D721Med (cell line): Measurements from ENCODE around the gene MED7.

Experiments
- DNase-seq: peaks from one replicate; pipeline ENCODE4 v3.0.0; 2011; ENCODE audit warnings: low spot score; ENCODE audit not compliant: insufficient read length
- FAIRE-seq: peaks from 2 replicates; lab custom pipeline; 2011; peaks lifted over from hg19 to GRCh38; lab: Jason Lieb, UNC
- TF ChIP-seq, protein P1 (sequence below): IDR thresholded peaks from 2 replicates; pipeline ENCODE4 v1.5.1; 2012; ENCODE audit warnings: mild to moderate bottlenecking, control low read depth; ENCODE audit not compliant: insufficient read depth; ENCODE audit errors: missing control alignments

MED7 gene

DNA sequence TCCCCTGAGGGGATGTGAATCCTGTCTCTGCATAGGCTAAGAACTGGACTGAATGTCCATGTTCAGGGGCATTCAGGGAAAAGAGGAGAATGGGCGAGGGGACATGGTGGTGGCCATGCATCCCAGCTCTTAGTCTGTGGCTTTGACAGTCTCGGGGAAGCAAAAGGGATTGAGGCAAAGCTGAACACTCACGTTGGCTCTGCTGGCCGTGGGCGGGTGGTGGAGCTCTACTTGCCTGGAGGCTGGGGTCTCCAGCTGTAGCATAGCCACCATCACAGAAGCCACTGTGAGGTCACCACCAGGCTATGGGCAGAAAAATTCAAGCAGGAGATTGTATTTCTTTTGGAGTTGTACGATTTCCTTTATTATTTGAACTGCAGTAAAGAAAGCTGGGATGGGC, 19.3 kb upstream of the MED7 start:
- FAIRE-seq, result no peak
- DNase-seq, result no peak
- TF ChIP-seq, protein P1, sequence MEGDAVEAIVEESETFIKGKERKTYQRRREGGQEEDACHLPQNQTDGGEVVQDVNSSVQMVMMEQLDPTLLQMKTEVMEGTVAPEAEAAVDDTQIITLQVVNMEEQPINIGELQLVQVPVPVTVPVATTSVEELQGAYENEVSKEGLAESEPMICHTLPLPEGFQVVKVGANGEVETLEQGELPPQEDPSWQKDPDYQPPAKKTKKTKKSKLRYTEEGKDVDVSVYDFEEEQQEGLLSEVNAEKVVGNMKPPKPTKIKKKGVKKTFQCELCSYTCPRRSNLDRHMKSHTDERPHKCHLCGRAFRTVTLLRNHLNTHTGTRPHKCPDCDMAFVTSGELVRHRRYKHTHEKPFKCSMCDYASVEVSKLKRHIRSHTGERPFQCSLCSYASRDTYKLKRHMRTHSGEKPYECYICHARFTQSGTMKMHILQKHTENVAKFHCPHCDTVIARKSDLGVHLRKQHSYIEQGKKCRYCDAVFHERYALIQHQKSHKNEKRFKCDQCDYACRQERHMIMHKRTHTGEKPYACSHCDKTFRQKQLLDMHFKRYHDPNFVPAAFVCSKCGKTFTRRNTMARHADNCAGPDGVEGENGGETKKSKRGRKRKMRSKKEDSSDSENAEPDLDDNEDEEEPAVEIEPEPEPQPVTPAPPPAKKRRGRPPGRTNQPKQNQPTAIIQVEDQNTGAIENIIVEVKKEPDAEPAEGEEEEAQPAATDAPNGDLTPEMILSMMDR, result no peak

DNA sequence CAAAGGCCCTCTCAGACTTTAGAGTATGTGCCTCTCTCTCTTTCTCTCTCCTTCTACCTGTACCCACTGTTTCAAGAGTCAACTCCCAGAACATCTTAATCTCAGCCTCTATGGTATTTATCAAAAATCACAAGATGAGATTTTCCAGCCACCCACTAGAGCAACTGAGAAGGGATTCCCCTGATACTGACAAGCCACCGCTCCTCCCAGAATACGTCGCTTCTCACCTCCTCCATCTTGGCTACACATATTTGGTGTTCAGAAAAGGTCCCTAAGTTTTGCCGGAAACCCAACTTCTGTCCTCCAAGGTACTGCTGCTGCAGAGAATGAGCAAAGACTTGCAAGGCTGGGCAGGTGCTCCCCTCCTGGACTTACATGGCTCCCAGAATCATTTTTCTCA, 17.3 kb upstream of the MED7 start:
- no peak for DNase-seq
- TF ChIP-seq, protein P1, result no peak
- no peak for FAIRE-seq

DNA sequence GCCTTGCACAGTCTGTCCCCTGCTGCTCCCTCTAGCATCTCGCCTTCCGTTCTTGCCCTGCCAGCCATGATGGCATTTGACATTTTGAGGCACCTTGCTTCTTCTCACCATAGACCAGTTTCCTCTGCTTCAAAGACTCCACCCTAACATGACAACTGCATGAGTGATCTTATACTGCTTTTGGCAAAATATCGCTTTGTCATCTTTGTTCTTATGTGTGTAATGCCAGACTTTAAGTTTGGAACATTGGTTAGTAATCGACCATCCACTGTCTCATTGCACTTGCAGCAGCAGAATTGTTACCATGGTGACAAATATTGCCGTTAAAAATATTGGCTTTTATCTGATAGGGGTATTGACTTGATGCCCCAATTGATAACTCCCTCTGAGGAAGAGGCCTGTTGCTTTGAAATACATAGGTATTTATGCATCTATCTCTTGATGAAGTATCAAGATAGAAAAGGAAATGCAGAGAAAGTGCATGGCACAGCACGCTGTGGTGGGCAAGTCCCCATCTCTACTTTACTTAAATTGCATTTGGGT, 16.6 kb upstream of the MED7 start:
- TF ChIP-seq, protein P1, result no peak
- FAIRE-seq, result no peak
- no peak for DNase-seq

DNA sequence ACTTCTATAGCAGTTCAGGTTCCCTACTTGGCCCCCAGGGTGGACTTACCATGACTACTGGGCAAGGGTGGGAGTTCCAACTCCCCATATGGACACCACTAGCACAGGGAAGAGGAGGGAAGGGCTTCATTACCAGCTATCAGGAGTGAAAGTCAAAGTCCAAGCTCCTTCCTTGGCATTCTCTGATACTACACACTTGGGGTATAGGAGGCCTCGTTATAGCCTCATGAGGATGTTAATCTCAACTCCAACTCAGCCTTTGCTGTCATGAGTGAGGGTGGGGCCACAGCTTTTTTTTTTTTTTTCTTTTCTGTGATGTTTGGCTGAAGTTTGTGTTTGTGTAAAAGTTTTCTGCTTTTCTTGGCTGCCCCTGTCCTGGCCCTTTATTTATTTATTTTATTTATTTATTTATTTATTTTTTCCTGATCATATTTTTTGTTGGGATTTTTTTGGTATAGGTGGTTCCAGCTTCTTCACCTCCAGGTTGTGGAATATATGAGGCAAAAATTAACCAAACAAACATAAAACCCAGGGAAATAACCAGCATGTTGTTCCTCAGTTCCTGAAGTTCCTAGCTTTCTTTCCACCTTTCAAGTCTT, 14.7 kb upstream of the MED7 start:
- FAIRE-seq (no peak), DNase-seq (no peak)
- TF ChIP-seq, protein P1, result no peak

DNA sequence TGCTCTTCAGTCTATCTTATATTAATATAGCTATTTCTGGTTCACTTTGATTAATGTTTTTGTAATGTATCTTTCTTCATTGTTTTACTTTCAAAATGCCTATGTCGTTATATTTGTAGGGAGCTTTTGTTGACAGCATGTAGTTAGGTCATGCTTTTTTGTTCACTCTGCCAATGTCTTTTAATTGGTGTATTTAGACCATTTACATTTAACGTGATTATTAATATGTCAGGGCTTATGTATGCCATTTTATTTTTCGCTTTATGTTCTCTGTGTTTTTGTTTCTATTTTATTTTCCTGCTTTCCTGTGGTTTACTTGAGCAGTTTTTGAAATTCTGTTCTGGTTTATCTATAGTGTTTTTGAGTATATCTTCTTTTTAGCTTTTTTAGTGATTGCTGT, 12.6 kb upstream of the MED7 start:
- no peak for FAIRE-seq
- TF ChIP-seq, protein P1, result no peak
- DNase-seq, result no peak

DNA sequence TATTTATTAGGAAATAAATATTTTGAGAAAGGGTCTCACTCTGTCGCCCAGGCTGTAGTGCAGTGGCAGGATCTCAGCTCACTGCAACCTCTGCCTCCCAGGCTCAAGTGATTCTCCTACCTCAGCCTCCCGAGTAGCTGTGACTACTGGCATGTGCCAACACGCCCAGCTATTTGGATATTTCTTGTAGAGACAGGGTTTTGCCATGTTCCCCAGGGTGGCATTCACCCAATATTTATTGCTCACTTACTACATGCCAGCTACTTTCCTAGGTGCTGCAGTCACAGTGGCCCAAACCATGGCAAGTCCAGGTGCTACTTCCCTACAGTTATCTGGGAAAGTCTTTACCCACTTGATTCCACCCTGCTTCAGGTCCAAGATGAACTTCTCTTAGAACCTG, 8.3 kb upstream of the MED7 start:
- TF ChIP-seq, protein P1, result no peak
- FAIRE-seq, result no peak
- no peak for DNase-seq
